GM23248 (cell line): ENCODE data around the gene CD19. TPM values are rescaled to one million over a fixed set of nuclear protein-coding genes. Genes with fewer than 3 reads are reported as not detected.

Source experiments
- DNase-seq: peaks from one replicate; pipeline ENCODE4 v3.0.0-alpha.2; 2015
- H2AFZ ChIP-seq: fragments of 200-600 bp; sonication (generic); 2 replicates; pipeline ENCODE4 v1.6.1; 2016; ENCODE audit warnings: antibody characterized with exemption
- H3F3A ChIP-seq: fragments of 200-600 bp; sonication (generic); 2 replicates; pipeline ENCODE4 v1.6.1; 2016; ENCODE audit warnings: mild to moderate bottlenecking, antibody characterized with exemption, mixed run types; ENCODE audit not compliant: insufficient read depth
- H3K27ac ChIP-seq: fragments of 200-600 bp; sonication (generic); 2 replicates; pipeline ENCODE4 v1.5.1; 2016; ENCODE audit warnings: mild to moderate bottlenecking
- H3K27me3 ChIP-seq: fragments of 200-600 bp; sonication (generic); replicated peaks from 2 replicates; pipeline ENCODE4 v1.6.1; 2016; ENCODE audit warnings: mild to moderate bottlenecking; ENCODE audit not compliant: insufficient read depth
- H3K36me3 ChIP-seq: fragments of 200-600 bp; sonication (generic); 2 replicates; pipeline ENCODE4 v1.6.1; 2016; ENCODE audit warnings: low read depth, mild to moderate bottlenecking
- H3K4me1 ChIP-seq: fragments of 200-600 bp; sonication (generic); 2 replicates; pipeline ENCODE4 v1.6.1; 2016; ENCODE audit warnings: mild to moderate bottlenecking; ENCODE audit not compliant: insufficient read depth
- H3K4me2 ChIP-seq: fragments of 200-600 bp; sonication (generic); one replicate; pipeline ENCODE4 v1.6.1; 2016; ENCODE audit warnings: mild to moderate bottlenecking; ENCODE audit not compliant: unreplicated experiment
- H3K4me3 ChIP-seq: fragments of 200-600 bp; sonication (generic); 2 replicates; pipeline ENCODE4 v1.5.1; 2016; ENCODE audit warnings: mild to moderate bottlenecking
- H3K79me2 ChIP-seq: fragments of 200-600 bp; sonication (generic); 2 replicates; pipeline ENCODE4 v1.6.1; 2016; ENCODE audit warnings: mild to moderate bottlenecking; ENCODE audit not compliant: insufficient read depth
- H3K9ac ChIP-seq: fragments of 200-600 bp; sonication (generic); 2 replicates; pipeline ENCODE4 v1.6.1; 2016; ENCODE audit warnings: mild to moderate bottlenecking
- H3K9me2 ChIP-seq: fragments of 200-600 bp; sonication (generic); 2 replicates; pipeline ENCODE4 v1.6.1; 2016; ENCODE audit warnings: mixed run types, mild to moderate bottlenecking, moderate library complexity; ENCODE audit not compliant: insufficient read depth
- H3K9me3 ChIP-seq: fragments of 200-600 bp; sonication (generic); one replicate; pipeline ENCODE4 v1.6.1; 2017; ENCODE audit warnings: low read depth
- H4K20me1 ChIP-seq: fragments of 200-600 bp; sonication (generic); 2 replicates; pipeline ENCODE4 v1.6.0; 2016; ENCODE audit not compliant: insufficient read depth
- EZH2 ChIP-seq: fragments of 200-600 bp; sonication (generic); IDR thresholded peaks from 2 replicates; pipeline ENCODE4 v1.6.1; 2018; ENCODE audit warnings: antibody characterized with exemption, mild to moderate bottlenecking; ENCODE audit not compliant: insufficient read depth, poor library complexity, severe bottlenecking
- EZH2phosphoT487 ChIP-seq: fragments of 200-600 bp; sonication (generic); IDR thresholded peaks from 2 replicates; pipeline ENCODE4 v1.6.1; 2018; ENCODE audit warnings: antibody characterized with exemption, moderate library complexity, mild to moderate bottlenecking, low read depth; ENCODE audit not compliant: insufficient read depth
- WGBS, 2 experiments: methylation state at CpG; one replicate each; pipeline ENCODE4 v1.1.6; 2015 to 2017; ENCODE audit warnings: low lambda C conversion rate in 2 of 2, low coverage in 1 of 2; ENCODE audit errors: missing lambda C conversion rate in 2 of 2; 5-methylcytosine and 5-hydroxymethylcytosine counted together
- in situ Hi-C: fragments of 300-500 bp; cut with MboI; formaldehyde crosslinking; loops from 2 replicates; pipeline ENCODE4 v1.15.0; 2020
- polyA plus RNA-seq: library from polyadenylated mRNA; unstranded; fragments of >200 nt; fragmentation: Nextera tagmentation; extraction: Ambion mirVana; gene quantifications from 2 replicates; pipeline ENCODE4 v1.2.1, GENCODE V29; 2016
- total RNA-seq: library from RNA; depleted of rRNA; stranded (reverse); fragments of >200 nt; shearing (Covaris generic); gene quantifications from 2 replicates; pipeline ENCODE4 v1.2.3, GENCODE V29; 2014

The CD19 gene
- total and polyA plus RNA-seq, 2 experiments from 2014 or later, result not detected

GRCh38 chr16:28950648-28951409 is 19.1 kb downstream of the CD19 start, which contains the start of gene NFATC2IP:
Gene NFATC2IP, plus strand, starts transcription at chr16:28950937. Its CDS starts 75 bp downstream, at chr16:28951012.
- H3K9ac ChIP-seq, result peak within 1 kb of the TSS; percentile 85
- peak within 1 kb of the TSS; percentile 87 for H3K4me3 ChIP-seq
- H3K4me1 ChIP-seq, result no peaks in the 10 kb centered on the region
- H3K27ac ChIP-seq, result peak within 1 kb of the TSS; percentile 23; the same call in 1 of the 2 replicates
- in situ Hi-C loops, result no loop called here
- H3K27me3 ChIP-seq, result no peaks in the 10 kb centered on the region
- H3K9me2 ChIP-seq, result no peaks in the 10 kb centered on the region
- peak; percentile 100 for DNase-seq
- peaks cover 36% of the 10 kb centered on the region for H3K79me2 ChIP-seq
- peak within 1 kb of the TSS; percentile 98 for H3K4me2 ChIP-seq
- H3F3A ChIP-seq, result no peaks in the 10 kb centered on the region
- H2AFZ ChIP-seq, result peak within 1 kb of the TSS; percentile 95
- H3K9me3 ChIP-seq, result no peaks in the 10 kb centered on the region
- peaks cover 6% of the 10 kb centered on the region; the same call in 1 of the 2 replicates for H3K36me3 ChIP-seq
- TF ChIP-seq EZH2phosphoT487 (no peak), EZH2 (no peak)
- no peaks in the 10 kb centered on the region for H4K20me1 ChIP-seq
- WGBS, 2 experiments, result 2% methylated on average over 23 to 71 of the region's 79 CpGs

- Histone ChIP-seq H3K36me3 (peaks cover 6% of the 10 kb centered on the region; the same call in 1 of the 2 replicates), H2AFZ (peak overlapping the region; percentile 79), H3K9me3 (no peaks in the 10 kb centered on the region), H3K4me3 (peak overlapping the region; percentile 87), H3F3A (no peaks in the 10 kb centered on the region), H3K27ac (0 out of 2 replicates have a peak overlapping the region, but pooled peaks have one; percentile 4), H3K27me3 (no peaks in the 10 kb centered on the region), H3K4me1 (no peaks in the 10 kb centered on the region), H3K4me2 (peak overlapping the region; percentile 98), H3K9ac (peak overlapping the region; percentile 85), H3K9me2 (no peaks in the 10 kb centered on the region), H3K79me2 (peaks cover 36% of the 10 kb centered on the region), H4K20me1 (no peaks in the 10 kb centered on the region)
- DNase-seq, result peak; percentile 53
- TF ChIP-seq EZH2phosphoT487 (no peak), EZH2 (no peak)
- 0 to 1% methylated on average over 11 to 17 of the region's 17 CpGs for WGBS, 2 experiments
- in situ Hi-C loops, result no loop called here
Observed at GRCh38 chr16:28951410-28951943, 19.7 kb downstream of the CD19 start.

DNA sequence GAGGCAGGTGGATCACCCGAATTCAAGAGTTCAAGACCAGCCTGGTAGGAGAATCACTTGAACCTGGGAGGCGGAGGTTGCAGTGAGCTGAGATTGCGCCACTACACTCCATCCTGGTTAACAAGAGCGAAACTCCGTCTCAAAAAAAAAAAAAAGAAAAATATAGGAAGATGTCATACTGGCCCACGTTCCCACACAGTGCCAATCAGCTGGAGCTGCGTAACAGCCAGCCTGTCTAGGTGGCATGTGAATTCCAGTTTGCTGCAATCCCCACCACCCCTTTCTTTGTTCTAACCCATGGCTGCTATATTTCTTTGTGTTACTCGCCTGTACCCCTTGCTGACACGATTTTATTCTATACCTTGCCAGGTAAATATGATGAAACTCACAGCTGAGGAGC is 26.4 kb downstream of the CD19 start:
- Histone ChIP-seq H2AFZ (no peak overlapping the region), H3K79me2 (peaks cover 13% of the 10 kb centered on the region; the same call in 1 of the 2 replicates), H3K9me2 (no peaks in the 10 kb centered on the region), H4K20me1 (no peaks in the 10 kb centered on the region), H3K27ac (no peak overlapping the region), H3K27me3 (no peaks in the 10 kb centered on the region), H3K9me3 (no peaks in the 10 kb centered on the region), H3F3A (no peaks in the 10 kb centered on the region), H3K9ac (no peak overlapping the region), H3K4me2 (no peak overlapping the region), H3K4me1 (no peaks in the 10 kb centered on the region), H3K36me3 (peaks cover 2% of the 10 kb centered on the region), H3K4me3 (no peak overlapping the region)
- WGBS, 2 experiments, result 93 to 99% methylated on average over 9 of the region's 9 CpGs
- in situ Hi-C loops, result no loop called here
- TF ChIP-seq EZH2phosphoT487 (no peak), EZH2 (no peak)
- DNase-seq, result no peak

GRCh38 chr16:28958836-28959235 is 27.1 kb downstream of the CD19 start:
- TF ChIP-seq EZH2phosphoT487 (no peak), EZH2 (no peak)
- WGBS, 2 experiments, result 87 to 90% methylated on average over 6 of the region's 6 CpGs
- peaks cover 7% of the 10 kb centered on the region; the same call in 1 of the 2 replicates for H3K79me2 ChIP-seq
- H3K9ac ChIP-seq, result no peak overlapping the region
- H3F3A ChIP-seq, result no peaks in the 10 kb centered on the region
- no peaks in the 10 kb centered on the region; the same call in 1 of the 2 replicates for H3K36me3 ChIP-seq
- no peaks in the 10 kb centered on the region for H3K4me1 ChIP-seq
- H3K4me2 ChIP-seq, result no peak overlapping the region
- no peaks in the 10 kb centered on the region for H3K9me3 ChIP-seq
- H2AFZ ChIP-seq, result no peak overlapping the region
- no peak for DNase-seq
- no peak overlapping the region for H3K27ac ChIP-seq
- no peaks in the 10 kb centered on the region for H3K27me3 ChIP-seq
- in situ Hi-C loops, result no loop called here
- no peak overlapping the region for H3K4me3 ChIP-seq
- no peaks in the 10 kb centered on the region for H4K20me1 ChIP-seq
- no peaks in the 10 kb centered on the region for H3K9me2 ChIP-seq
